Astrocyte (in vitro differentiated cells and primary cell): ENCODE measurements around the gene DGKB.

Experiments used
- EZH2 ChIP-seq: IDR thresholded peaks from 2 replicates; pipeline ENCODE4 v1.6.1; 2012; ENCODE audit warnings: mild to moderate bottlenecking, low read length, inconsistent platforms; ENCODE audit not compliant: insufficient read depth
- TF ChIP-seq, protein P1 (sequence below): IDR thresholded peaks from 2 replicates; pipeline ENCODE4 v1.5.1; 2011; ENCODE audit warnings: low read depth, mild to moderate bottlenecking, inconsistent platforms, low read length, moderate library complexity; ENCODE audit not compliant: insufficient read depth

DNA sequence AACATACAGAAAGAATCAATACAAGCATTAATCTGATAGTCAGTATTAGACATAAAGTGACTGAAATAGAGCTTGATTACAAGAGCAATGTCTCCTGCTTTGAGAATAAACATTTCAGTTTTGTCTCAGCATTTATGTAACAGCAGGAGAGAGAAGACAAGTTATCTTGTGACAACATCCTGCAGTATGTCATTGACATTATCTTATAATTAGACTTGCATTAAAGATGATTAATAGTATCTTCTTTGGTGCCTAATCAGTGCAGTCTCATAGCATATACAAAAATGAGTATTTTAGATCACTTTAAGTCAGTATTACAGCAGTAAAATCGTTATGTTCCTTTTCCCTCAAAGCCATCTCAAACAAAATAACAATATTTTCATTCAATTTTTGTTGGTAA is 477.0 kb downstream of the DGKB start:
- TF ChIP-seq, protein P1, sequence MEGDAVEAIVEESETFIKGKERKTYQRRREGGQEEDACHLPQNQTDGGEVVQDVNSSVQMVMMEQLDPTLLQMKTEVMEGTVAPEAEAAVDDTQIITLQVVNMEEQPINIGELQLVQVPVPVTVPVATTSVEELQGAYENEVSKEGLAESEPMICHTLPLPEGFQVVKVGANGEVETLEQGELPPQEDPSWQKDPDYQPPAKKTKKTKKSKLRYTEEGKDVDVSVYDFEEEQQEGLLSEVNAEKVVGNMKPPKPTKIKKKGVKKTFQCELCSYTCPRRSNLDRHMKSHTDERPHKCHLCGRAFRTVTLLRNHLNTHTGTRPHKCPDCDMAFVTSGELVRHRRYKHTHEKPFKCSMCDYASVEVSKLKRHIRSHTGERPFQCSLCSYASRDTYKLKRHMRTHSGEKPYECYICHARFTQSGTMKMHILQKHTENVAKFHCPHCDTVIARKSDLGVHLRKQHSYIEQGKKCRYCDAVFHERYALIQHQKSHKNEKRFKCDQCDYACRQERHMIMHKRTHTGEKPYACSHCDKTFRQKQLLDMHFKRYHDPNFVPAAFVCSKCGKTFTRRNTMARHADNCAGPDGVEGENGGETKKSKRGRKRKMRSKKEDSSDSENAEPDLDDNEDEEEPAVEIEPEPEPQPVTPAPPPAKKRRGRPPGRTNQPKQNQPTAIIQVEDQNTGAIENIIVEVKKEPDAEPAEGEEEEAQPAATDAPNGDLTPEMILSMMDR = no peak
- TF ChIP-seq EZH2 = no peak
